CD14-positive monocyte (primary cell): ENCODE results near the gene AGBL1. TPM values are rescaled to one million over a fixed set of nuclear protein-coding genes. Genes with fewer than 3 reads are reported as not detected.

Source experiments
- DNase-seq, 3 donors: peaks; one replicate each; pipeline ENCODE4 v3.0.0-alpha.2; 2011 to 2022
- H2AFZ ChIP-seq: 2 replicates; pipeline ENCODE4 v1.6.0; 2012; ENCODE audit warnings: mild to moderate bottlenecking, low read depth, low read length, inconsistent platforms; ENCODE audit not compliant: insufficient read depth, poor library complexity, severe bottlenecking
- H3K27ac ChIP-seq, 2 donors: 1 replicate in 1 of 2; 2 replicates in 1 of 2; pipeline ENCODE4 v1.5.1; 2012 to 2013; ENCODE audit warnings: low read length in 2 of 2, control low read depth in 1 of 2, inconsistent platforms in 1 of 2, low read depth in 1 of 2, mild to moderate bottlenecking in 1 of 2
- H3K27me3 ChIP-seq, 2 donors: one replicate each; pipeline versions ENCODE4 v1.6.0 to v1.6.1; 2011 to 2013; ENCODE audit warnings: low read length in 2 of 2; ENCODE audit not compliant: control insufficient read depth in 2 of 2, insufficient read depth in 2 of 2
- H3K36me3 ChIP-seq, 2 donors: replicated peaks in 1 of 2; 1 replicate in 1 of 2; 2 replicates in 1 of 2; pipeline versions ENCODE4 v1.5.1 to v1.6.1; 2012 to 2013; ENCODE audit warnings: low read length in 2 of 2, control low read depth in 1 of 2, inconsistent platforms in 1 of 2, mild to moderate bottlenecking in 1 of 2; ENCODE audit not compliant: insufficient read depth in 2 of 2, control insufficient read depth in 1 of 2
- H3K4me1 ChIP-seq, 2 donors: 1 replicate in 1 of 2; 2 replicates in 1 of 2; pipeline versions ENCODE4 v1.5.1 to v1.6.1; 2012 to 2013; ENCODE audit warnings: low read length in 2 of 2, control low read depth in 1 of 2, inconsistent platforms in 1 of 2, mild to moderate bottlenecking in 1 of 2, moderate library complexity in 1 of 2; ENCODE audit not compliant: insufficient read depth in 2 of 2, control insufficient read depth in 1 of 2
- H3K4me2 ChIP-seq: replicated peaks from 2 replicates; pipeline ENCODE3; 2012; ENCODE audit warnings: low read length, moderate library complexity, mild to moderate bottlenecking; ENCODE audit not compliant: poor library complexity, severe bottlenecking; ENCODE audit errors: extremely low read depth
- H3K4me3 ChIP-seq, 3 experiments: fragments of 200-600 bp in 1 of 3; sonication (generic) in 1 of 3; replicated peaks in 1 of 3; 1 replicate in 2 of 3; 2 replicates in 1 of 3; pipeline ENCODE4 v1.5.1; 2011 to 2013; ENCODE audit warnings: low read length in 3 of 3, mild to moderate bottlenecking in 3 of 3, control low read depth in 2 of 3, low read depth in 2 of 3, inconsistent platforms in 1 of 3, moderate library complexity in 1 of 3
- H3K79me2 ChIP-seq: 2 replicates; pipeline ENCODE4 v1.6.0; 2012; ENCODE audit warnings: mild to moderate bottlenecking, control low read depth, inconsistent platforms, low read length, moderate library complexity; ENCODE audit not compliant: insufficient read depth
- H3K9ac ChIP-seq: 2 replicates; pipeline ENCODE4 v1.6.0; 2017; ENCODE audit warnings: low read length, mild to moderate bottlenecking; ENCODE audit not compliant: insufficient read depth, poor library complexity, severe bottlenecking
- H3K9me3 ChIP-seq, 2 donors: replicated peaks in 1 of 2; 1 replicate in 1 of 2; 2 replicates in 1 of 2; pipeline versions ENCODE4 v1.5.1 to v1.6.1; 2012 to 2013; ENCODE audit warnings: low read length in 2 of 2, control low read depth in 1 of 2; ENCODE audit not compliant: control insufficient read depth in 1 of 2, insufficient read depth in 1 of 2
- H4K20me1 ChIP-seq: 2 replicates; pipeline ENCODE4 v1.6.0; 2012; ENCODE audit warnings: mild to moderate bottlenecking, low read length, control low read depth, moderate library complexity; ENCODE audit not compliant: insufficient read depth
- H3K27ac Mint-ChIP-seq, 7 donors: one replicate each; pipeline ENCODE4 v1.8.0; 2020; ENCODE audit warnings: mild to moderate bottlenecking in 7 of 7, mixed read lengths in 7 of 7, moderate library complexity in 6 of 7, inconsistent platforms in 2 of 7
- H3K27me3 Mint-ChIP-seq, 3 donors: one replicate each; pipeline ENCODE4 v1.8.0; 2021 to 2022; ENCODE audit warnings: low read depth in 3 of 3, mild to moderate bottlenecking in 3 of 3, mixed read lengths in 3 of 3, moderate library complexity in 3 of 3, inconsistent platforms in 1 of 3
- H3K36me3 Mint-ChIP-seq, 2 donors: one replicate each; pipeline ENCODE4 v1.8.0; 2020; ENCODE audit warnings: mixed read lengths in 2 of 2, inconsistent platforms in 1 of 2, mild to moderate bottlenecking in 1 of 2
- H3K4me1 Mint-ChIP-seq: one replicate; pipeline ENCODE4 v1.8.0; 2020; ENCODE audit warnings: mild to moderate bottlenecking, mixed read lengths
- H3K4me3 Mint-ChIP-seq, 2 donors: one replicate each; pipeline ENCODE4 v1.8.0; 2020; ENCODE audit warnings: mild to moderate bottlenecking in 2 of 2, mixed read lengths in 2 of 2, moderate library complexity in 1 of 2
- H3K9me3 Mint-ChIP-seq, 7 donors: one replicate each; pipeline ENCODE4 v1.8.0; 2020 to 2022; ENCODE audit warnings: mixed read lengths in 7 of 7, mild to moderate bottlenecking in 6 of 7, moderate library complexity in 6 of 7, inconsistent platforms in 2 of 7
- CTCF ChIP-seq: fragments of 200-600 bp; IDR thresholded peaks from one replicate; pipeline ENCODE4 v1.8.0; 2022; ENCODE audit warnings: antibody characterized with exemption, mild to moderate bottlenecking
- WGBS: methylation state at CpG from one replicate; pipeline ENCODE4 v1.1.5; 2013; ENCODE audit warnings: missing lambda C conversion rate; ENCODE audit not compliant: insufficient coverage; 5-methylcytosine and 5-hydroxymethylcytosine counted together
- intact Hi-C, 2 donors: fragments of 100-400 bp; cut with micrococcal nuclease; formaldehyde crosslinking; loops; one replicate each; pipeline versions ENCODE4 v1.15.0 to v1.15.1; 2023
- polyA plus RNA-seq, 3 donors: library from polyadenylated mRNA; depleted of rRNA in 1 of 3; unstranded in 2 of 3; stranded (reverse) in 1 of 3; fragments of 300-500 nt in 2 of 3; fragments of >200 nt in 1 of 3; fragmentation: Illumina TruSeq in 2 of 3; gene quantifications; 1 replicate in 2 of 3; 2 replicates in 1 of 3; pipeline ENCODE4 v1.2.3, GENCODE V29; 2012 to 2021

The AGBL1 gene
- polyA plus RNA-seq, 3 donors = not detected

- intact Hi-C loops = no loop called here
- Mint-ChIP-seq H3K27me3 (no peaks in the 10 kb centered on the region), H3K4me3 (no peak overlapping the region), H3K9me3 (peaks cover 0 to 12% (median 2%) of the 10 kb centered on the region in 7 donors), H3K4me1 (no peaks in the 10 kb centered on the region), H3K27ac (no peak overlapping the region), H3K36me3 (no peaks in the 10 kb centered on the region)
- no peak for DNase-seq
- Histone ChIP-seq H3K27ac (no peak overlapping the region), H3K4me3 (no peak overlapping the region), H3K4me2 (no peak overlapping the region), H4K20me1 (no peaks in the 10 kb centered on the region), H3K79me2 (no peaks in the 10 kb centered on the region), H3K36me3 (no peaks in the 10 kb centered on the region), H3K9ac (no peak overlapping the region), H2AFZ (no peak overlapping the region), H3K27me3 (no peaks in the 10 kb centered on the region), H3K4me1 (no peaks in the 10 kb centered on the region), H3K9me3 (no peaks in the 10 kb centered on the region)
- WGBS = no CpG with 5 or more reads among the region's 5 CpGs
- TF ChIP-seq CTCF = no peak
Observed at GRCh38 chr15:86161250-86161649, 81.6 kb downstream of the AGBL1 start.

GRCh38 chr15:86162172-86162591 is 82.5 kb downstream of the AGBL1 start:
- no peaks in the 10 kb centered on the region for H4K20me1 ChIP-seq
- no peaks in the 10 kb centered on the region for H3K36me3 ChIP-seq
- Mint-ChIP-seq H3K27me3 (no peaks in the 10 kb centered on the region), H3K27ac (peak overlapping the region in 1 of 7 donors; percentile 25), H3K4me3 (no peak overlapping the region), H3K9me3 (peaks cover 0 to 7% (median 2%) of the 10 kb centered on the region in 7 donors), H3K4me1 (no peaks in the 10 kb centered on the region), H3K36me3 (no peaks in the 10 kb centered on the region)
- no peak overlapping the region for H3K9ac ChIP-seq
- no peak for DNase-seq
- no peak overlapping the region for H3K4me2 ChIP-seq
- no peaks in the 10 kb centered on the region for H3K9me3 ChIP-seq
- no peaks in the 10 kb centered on the region for H3K4me1 ChIP-seq
- intact Hi-C loops = no loop called here
- H3K27ac ChIP-seq = no peak overlapping the region
- WGBS = no CpG with 5 or more reads among the region's 2 CpGs
- H3K79me2 ChIP-seq = no peaks in the 10 kb centered on the region
- H3K27me3 ChIP-seq = no peaks in the 10 kb centered on the region
- TF ChIP-seq CTCF = no peak
- H2AFZ ChIP-seq = no peak overlapping the region
- no peak overlapping the region for H3K4me3 ChIP-seq
